ENCODE results near the gene PLA2G5. TPM values are rescaled to one million over a fixed set of nuclear protein-coding genes. Genes with fewer than 3 reads are reported as not detected.

Gene PLA2G5
- total RNA-seq, 1 donor from 2014 or later, result not detected

DNA sequence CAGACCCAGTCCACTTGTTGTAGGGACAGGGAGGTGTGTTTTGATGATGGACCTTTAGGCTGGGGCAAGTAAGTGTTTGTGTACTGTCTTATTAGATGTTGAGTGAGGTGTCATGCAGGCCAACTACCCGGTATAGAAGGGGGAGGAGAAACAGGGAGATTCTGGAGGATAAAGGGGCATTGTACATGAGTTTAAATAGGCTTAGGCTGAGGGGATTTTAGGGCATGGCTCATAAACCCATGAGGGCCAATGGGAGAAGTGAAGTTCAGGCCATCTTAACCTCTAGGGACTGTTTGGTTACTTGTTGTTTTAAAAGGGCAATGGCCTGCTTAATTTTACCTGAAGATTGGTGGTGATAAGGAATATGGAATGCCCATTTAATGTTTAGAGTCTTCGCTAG lies 38.2 kb upstream of the PLA2G5 start:
- TF ChIP-seq, protein P1, sequence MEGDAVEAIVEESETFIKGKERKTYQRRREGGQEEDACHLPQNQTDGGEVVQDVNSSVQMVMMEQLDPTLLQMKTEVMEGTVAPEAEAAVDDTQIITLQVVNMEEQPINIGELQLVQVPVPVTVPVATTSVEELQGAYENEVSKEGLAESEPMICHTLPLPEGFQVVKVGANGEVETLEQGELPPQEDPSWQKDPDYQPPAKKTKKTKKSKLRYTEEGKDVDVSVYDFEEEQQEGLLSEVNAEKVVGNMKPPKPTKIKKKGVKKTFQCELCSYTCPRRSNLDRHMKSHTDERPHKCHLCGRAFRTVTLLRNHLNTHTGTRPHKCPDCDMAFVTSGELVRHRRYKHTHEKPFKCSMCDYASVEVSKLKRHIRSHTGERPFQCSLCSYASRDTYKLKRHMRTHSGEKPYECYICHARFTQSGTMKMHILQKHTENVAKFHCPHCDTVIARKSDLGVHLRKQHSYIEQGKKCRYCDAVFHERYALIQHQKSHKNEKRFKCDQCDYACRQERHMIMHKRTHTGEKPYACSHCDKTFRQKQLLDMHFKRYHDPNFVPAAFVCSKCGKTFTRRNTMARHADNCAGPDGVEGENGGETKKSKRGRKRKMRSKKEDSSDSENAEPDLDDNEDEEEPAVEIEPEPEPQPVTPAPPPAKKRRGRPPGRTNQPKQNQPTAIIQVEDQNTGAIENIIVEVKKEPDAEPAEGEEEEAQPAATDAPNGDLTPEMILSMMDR (IDR thresholded peaks at IDR 0.05; ENCODE audit: insufficient read depth, low read depth, low read length), result no peak
- no peak for TF ChIP-seq EZH2 (IDR thresholded peaks at IDR 0.05; ENCODE audit: insufficient read depth, low read length)
- Histone ChIP-seq H3K79me2 (ENCODE audit: insufficient read depth, low read length) (no peaks in the 10 kb centered on the region), H3K36me3 (ENCODE audit: insufficient read depth, low read length) (no peaks in the 10 kb centered on the region), H2AFZ (ENCODE audit: low read depth, low read length) (no peak overlapping the region), H3K4me2 (ENCODE audit: low read length) (no peak overlapping the region), H3K27me3 (ENCODE audit: insufficient read depth, low read length) (peaks cover 6% of the 10 kb centered on the region), H3K9me3 (ENCODE audit: insufficient read depth, low read depth, low read length) (no peaks in the 10 kb centered on the region), H3K4me3 (ENCODE audit: insufficient read depth, low read depth, low read length) (no peak overlapping the region), H3K4me1 (ENCODE audit: insufficient read depth, low read length) (no peaks in the 10 kb centered on the region), H4K20me1 (ENCODE audit: insufficient read depth, low read length) (no peaks in the 10 kb centered on the region), H3K27ac (ENCODE audit: low read depth, low read length) (no peak overlapping the region), H3K9ac (ENCODE audit: low read length) (no peak overlapping the region)
- Mint-ChIP-seq H3K4me1 (ENCODE audit: low read depth, unreplicated experiment) (no peaks in the 10 kb centered on the region), H3K4me3 (ENCODE audit: unreplicated experiment) (no peak overlapping the region), H3K27me3 (ENCODE audit: low read depth, unreplicated experiment) (peaks cover 11% of the 10 kb centered on the region), H3K9me3 (ENCODE audit: unreplicated experiment) (peaks cover 27% of the 10 kb centered on the region), H3K36me3 (ENCODE audit: low read depth, unreplicated experiment) (no peaks in the 10 kb centered on the region), H3K27ac (ENCODE audit: unreplicated experiment) (no peak overlapping the region)
- FAIRE-seq (no peak), DNase-seq (ENCODE audit: low read depth) (no peak)

DNA sequence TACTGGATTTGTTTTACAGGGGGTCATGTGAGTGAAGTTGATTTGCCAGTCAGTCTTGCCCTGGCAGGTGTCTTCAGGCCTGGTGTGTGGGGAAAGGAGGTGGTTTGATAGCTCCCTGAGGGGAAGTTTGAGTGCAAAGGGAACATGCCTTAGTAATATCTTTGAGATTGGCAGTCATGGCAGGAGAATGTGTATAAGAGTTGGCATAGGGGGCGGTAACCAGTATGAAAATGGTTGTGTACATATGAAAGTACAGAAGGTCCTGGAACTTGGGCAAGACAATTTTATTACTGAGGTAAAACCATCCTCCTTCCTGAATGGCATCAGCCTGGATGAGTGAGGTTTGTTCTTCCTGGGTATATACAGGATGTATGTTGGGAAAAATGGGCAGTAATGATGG lies 37.6 kb upstream of the PLA2G5 start:
- no peak overlapping the region for H3K27ac Mint-ChIP-seq (ENCODE audit: unreplicated experiment)
- H3K36me3 Mint-ChIP-seq (ENCODE audit: low read depth, unreplicated experiment), result no peaks in the 10 kb centered on the region
- no peak for FAIRE-seq
- H3K4me2 ChIP-seq (ENCODE audit: low read length), result no peak overlapping the region
- H3K9ac ChIP-seq (ENCODE audit: low read length), result no peak overlapping the region
- H3K4me1 Mint-ChIP-seq (ENCODE audit: low read depth, unreplicated experiment), result no peaks in the 10 kb centered on the region
- H3K4me1 ChIP-seq (ENCODE audit: insufficient read depth, low read length), result no peaks in the 10 kb centered on the region
- H3K27me3 Mint-ChIP-seq (ENCODE audit: low read depth, unreplicated experiment), result peaks cover 11% of the 10 kb centered on the region
- no peak for DNase-seq (ENCODE audit: low read depth)
- no peaks in the 10 kb centered on the region for H3K36me3 ChIP-seq (ENCODE audit: insufficient read depth, low read length)
- no peak for TF ChIP-seq EZH2 (IDR thresholded peaks at IDR 0.05; ENCODE audit: insufficient read depth, low read length)
- TF ChIP-seq, protein P1 (IDR thresholded peaks at IDR 0.05; ENCODE audit: insufficient read depth, low read depth, low read length), result no peak
- H3K9me3 ChIP-seq (ENCODE audit: insufficient read depth, low read depth, low read length), result no peaks in the 10 kb centered on the region
- H3K27me3 ChIP-seq (ENCODE audit: insufficient read depth, low read length), result peaks cover 6% of the 10 kb centered on the region
- no peak overlapping the region for H3K27ac ChIP-seq (ENCODE audit: low read depth, low read length)
- no peaks in the 10 kb centered on the region for H4K20me1 ChIP-seq (ENCODE audit: insufficient read depth, low read length)
- H3K9me3 Mint-ChIP-seq (ENCODE audit: unreplicated experiment), result peaks cover 27% of the 10 kb centered on the region
- no peaks in the 10 kb centered on the region for H3K79me2 ChIP-seq (ENCODE audit: insufficient read depth, low read length)
- H2AFZ ChIP-seq (ENCODE audit: low read depth, low read length), result no peak overlapping the region
- H3K4me3 ChIP-seq (ENCODE audit: insufficient read depth, low read depth, low read length), result no peak overlapping the region
- no peak overlapping the region for H3K4me3 Mint-ChIP-seq (ENCODE audit: unreplicated experiment)

GRCh38 chr1:20033420-20033819 lies 36.6 kb upstream of the PLA2G5 start:
- Histone ChIP-seq H3K4me2 (ENCODE audit: low read length) (no peak overlapping the region), H3K27ac (ENCODE audit: low read depth, low read length) (no peak overlapping the region), H3K9me3 (ENCODE audit: insufficient read depth, low read depth, low read length) (no peaks in the 10 kb centered on the region), H3K79me2 (ENCODE audit: insufficient read depth, low read length) (no peaks in the 10 kb centered on the region), H3K4me1 (ENCODE audit: insufficient read depth, low read length) (no peaks in the 10 kb centered on the region), H3K4me3 (ENCODE audit: insufficient read depth, low read depth, low read length) (no peak overlapping the region), H3K9ac (ENCODE audit: low read length) (no peak overlapping the region), H3K27me3 (ENCODE audit: insufficient read depth, low read length) (peaks cover 9% of the 10 kb centered on the region), H2AFZ (ENCODE audit: low read depth, low read length) (no peak overlapping the region), H3K36me3 (ENCODE audit: insufficient read depth, low read length) (no peaks in the 10 kb centered on the region), H4K20me1 (ENCODE audit: insufficient read depth, low read length) (no peaks in the 10 kb centered on the region)
- Mint-ChIP-seq H3K4me1 (ENCODE audit: low read depth, unreplicated experiment) (no peaks in the 10 kb centered on the region), H3K27ac (ENCODE audit: unreplicated experiment) (no peak overlapping the region), H3K27me3 (ENCODE audit: low read depth, unreplicated experiment) (peaks cover 13% of the 10 kb centered on the region), H3K9me3 (ENCODE audit: unreplicated experiment) (peaks cover 27% of the 10 kb centered on the region), H3K4me3 (ENCODE audit: unreplicated experiment) (no peak overlapping the region), H3K36me3 (ENCODE audit: low read depth, unreplicated experiment) (no peaks in the 10 kb centered on the region)
- TF ChIP-seq, protein P1 (IDR thresholded peaks at IDR 0.05; ENCODE audit: insufficient read depth, low read depth, low read length), result no peak
- TF ChIP-seq EZH2 (IDR thresholded peaks at IDR 0.05; ENCODE audit: insufficient read depth, low read length), result no peak
- FAIRE-seq (no peak), DNase-seq (ENCODE audit: low read depth) (no peak)

Measured in astrocyte (in vitro differentiated cells and primary cell).